Right lobe of liver (tissue), 6 donors: ENCODE measurements around the gene ZNF768. TPM values are rescaled to one million over a fixed set of nuclear protein-coding genes. Genes with fewer than 3 reads are reported as not detected.

Experiments
- ATAC-seq, 4 donors: fragments of 200-7000 bp; cut with Tn5 transposase; one replicate each; pipeline ENCODE4 v1.9.1; 2020; ENCODE audit warnings: mild to moderate bottlenecking in 4 of 4, moderate library complexity in 4 of 4
- DNase-seq, 3 donors: peaks; one replicate each; pipeline ENCODE4 v3.0.0-alpha.2; 2020
- H3K27ac ChIP-seq, 3 donors: fragments of 200-600 bp; one replicate each; pipeline ENCODE4 v1.8.0; 2022
- H3K27me3 ChIP-seq, 2 donors: fragments of 200-600 bp; one replicate each; pipeline ENCODE4 v1.8.0; 2022
- H3K36me3 ChIP-seq, 4 donors: fragments of 200-600 bp; sonication (generic) in 1 of 4; one replicate each; pipeline versions ENCODE4 v1.5.1 to v1.8.0; 2017 to 2022; ENCODE audit warnings: control low read depth in 1 of 4
- H3K4me1 ChIP-seq, 4 donors: fragments of 200-600 bp; sonication (generic) in 1 of 4; one replicate each; pipeline versions ENCODE4 v1.5.1 to v1.8.0; 2017 to 2022; ENCODE audit warnings: control low read depth in 1 of 4
- H3K4me3 ChIP-seq, 3 donors: fragments of 200-600 bp; one replicate each; pipeline ENCODE4 v1.8.0; 2022
- H3K9me3 ChIP-seq, 4 donors: fragments of 200-600 bp; sonication (generic) in 1 of 4; one replicate each; pipeline versions ENCODE4 v1.5.1 to v1.8.0; 2017 to 2022; ENCODE audit warnings: control low read depth in 1 of 4
- POLR2A ChIP-seq: fragments of 450-650 bp; IDR thresholded peaks from one replicate; pipeline ENCODE4 v1.6.1; 2017; ENCODE audit warnings: antibody characterized with exemption, mild to moderate bottlenecking
- WGBS: methylation state at CpG from one replicate; pipeline ENCODE4 v1.1.6; 2018; ENCODE audit warnings: low coverage, low lambda C conversion rate; ENCODE audit not compliant: insufficient coverage; ENCODE audit errors: missing lambda C conversion rate; 5-methylcytosine and 5-hydroxymethylcytosine counted together
- intact Hi-C, 2 donors: fragments of 100-400 bp; cut with DNase I; formaldehyde crosslinking; loops; one replicate each; pipeline versions ENCODE4 v1.11.2 to v1.14.1; 2022
- total RNA-seq, 6 experiments: library from RNA; depleted of rRNA in 2 of 6; stranded (reverse); fragments of >200 nt in 2 of 6; fragmentation: NEBNext Ultra II Directional in 3 of 6; extraction: Animal tissue kit (Norgen Biotek cat#: 25700) in 3 of 6; gene quantifications; one replicate each; pipeline versions ENCODE4 v1.1.0 to v1.2.4, GENCODE V29; 2016 to 2023
- TF ChIP-seq, protein P1 (sequence below), 4 donors: fragments of 200-600 bp in 3 of 4; fragments of 450-650 bp in 1 of 4; IDR thresholded peaks; one replicate each; pipeline versions ENCODE4 v1.5.1 to v1.8.0; 2016 to 2022; ENCODE audit warnings: antibody characterized with exemption in 4 of 4, mild to moderate bottlenecking in 2 of 4
- donor health status: DM: no; HTN: yes; CAD: no.
- donor health status: DM: no; HTN: no; CAD: no.
- donor health status: DM: no; HTN: no; CAD: no.
- donor health status: DM: no; HTN: yes; CAD: no.
- donor health status: DM: no; HTN: yes; CAD: no.

ZNF768 gene
- total RNA-seq, 6 experiments from 2014 or later, result 14.7 to 21.2 (median 18.8) TPM

DNA sequence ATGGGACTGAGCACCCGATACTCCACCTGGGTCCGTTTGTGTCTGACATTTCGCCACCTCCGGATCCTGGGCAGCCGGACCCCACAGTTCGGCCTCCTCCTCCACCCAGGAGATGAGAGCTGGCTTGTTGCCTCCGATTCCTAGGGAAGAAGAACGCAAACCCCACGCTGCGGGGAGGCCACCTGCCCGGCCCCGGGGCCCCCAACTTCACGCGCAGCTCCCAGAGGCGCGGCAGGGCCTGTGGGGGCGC, 31.3 kb upstream of the ZNF768 start:
- DNase-seq (peak in 1 of 3 donors; percentile 63), ATAC-seq (peak in 2 of 4 donors; percentile 1)
- TF ChIP-seq POLR2A, result no peak
- TF ChIP-seq, protein P1, sequence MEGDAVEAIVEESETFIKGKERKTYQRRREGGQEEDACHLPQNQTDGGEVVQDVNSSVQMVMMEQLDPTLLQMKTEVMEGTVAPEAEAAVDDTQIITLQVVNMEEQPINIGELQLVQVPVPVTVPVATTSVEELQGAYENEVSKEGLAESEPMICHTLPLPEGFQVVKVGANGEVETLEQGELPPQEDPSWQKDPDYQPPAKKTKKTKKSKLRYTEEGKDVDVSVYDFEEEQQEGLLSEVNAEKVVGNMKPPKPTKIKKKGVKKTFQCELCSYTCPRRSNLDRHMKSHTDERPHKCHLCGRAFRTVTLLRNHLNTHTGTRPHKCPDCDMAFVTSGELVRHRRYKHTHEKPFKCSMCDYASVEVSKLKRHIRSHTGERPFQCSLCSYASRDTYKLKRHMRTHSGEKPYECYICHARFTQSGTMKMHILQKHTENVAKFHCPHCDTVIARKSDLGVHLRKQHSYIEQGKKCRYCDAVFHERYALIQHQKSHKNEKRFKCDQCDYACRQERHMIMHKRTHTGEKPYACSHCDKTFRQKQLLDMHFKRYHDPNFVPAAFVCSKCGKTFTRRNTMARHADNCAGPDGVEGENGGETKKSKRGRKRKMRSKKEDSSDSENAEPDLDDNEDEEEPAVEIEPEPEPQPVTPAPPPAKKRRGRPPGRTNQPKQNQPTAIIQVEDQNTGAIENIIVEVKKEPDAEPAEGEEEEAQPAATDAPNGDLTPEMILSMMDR (IDR thresholded peaks at IDR 0.05), result no peak
- Histone ChIP-seq H3K27me3 (no peaks in the 10 kb centered on the region), H3K36me3 (peaks cover 0 to 13% (median 4%) of the 10 kb centered on the region in 4 donors), H3K27ac (peak overlapping the region; percentile 90 to 94 (median 93)), H3K4me1 (peaks cover 0 to 15% (median 0%) of the 10 kb centered on the region in 4 donors), H3K4me3 (peak overlapping the region; percentile 71 to 96 (median 78)), H3K9me3 (no peaks in the 10 kb centered on the region)
- 0% methylated on average over 5 of the region's 17 CpGs for WGBS
- intact Hi-C loops, result no loop called here

GRCh38 chr16:30556125-30556473, 29.7 kb upstream of the ZNF768 start:
- H3K4me1 ChIP-seq, result peaks cover 0 to 15% (median 0%) of the 10 kb centered on the region in 4 donors
- DNase-seq (no peak), ATAC-seq (no peak)
- intact Hi-C loops, result no loop called here
- no peak overlapping the region for H3K4me3 ChIP-seq
- peaks cover 0 to 13% (median 4%) of the 10 kb centered on the region in 4 donors for H3K36me3 ChIP-seq
- H3K9me3 ChIP-seq, result no peaks in the 10 kb centered on the region
- WGBS, result 52% methylated on average over 2 of the region's 10 CpGs
- no peaks in the 10 kb centered on the region for H3K27me3 ChIP-seq
- TF ChIP-seq, protein P1 (IDR thresholded peaks at IDR 0.05), result no peak
- TF ChIP-seq POLR2A, result no peak
- H3K27ac ChIP-seq, result no peak overlapping the region

DNA sequence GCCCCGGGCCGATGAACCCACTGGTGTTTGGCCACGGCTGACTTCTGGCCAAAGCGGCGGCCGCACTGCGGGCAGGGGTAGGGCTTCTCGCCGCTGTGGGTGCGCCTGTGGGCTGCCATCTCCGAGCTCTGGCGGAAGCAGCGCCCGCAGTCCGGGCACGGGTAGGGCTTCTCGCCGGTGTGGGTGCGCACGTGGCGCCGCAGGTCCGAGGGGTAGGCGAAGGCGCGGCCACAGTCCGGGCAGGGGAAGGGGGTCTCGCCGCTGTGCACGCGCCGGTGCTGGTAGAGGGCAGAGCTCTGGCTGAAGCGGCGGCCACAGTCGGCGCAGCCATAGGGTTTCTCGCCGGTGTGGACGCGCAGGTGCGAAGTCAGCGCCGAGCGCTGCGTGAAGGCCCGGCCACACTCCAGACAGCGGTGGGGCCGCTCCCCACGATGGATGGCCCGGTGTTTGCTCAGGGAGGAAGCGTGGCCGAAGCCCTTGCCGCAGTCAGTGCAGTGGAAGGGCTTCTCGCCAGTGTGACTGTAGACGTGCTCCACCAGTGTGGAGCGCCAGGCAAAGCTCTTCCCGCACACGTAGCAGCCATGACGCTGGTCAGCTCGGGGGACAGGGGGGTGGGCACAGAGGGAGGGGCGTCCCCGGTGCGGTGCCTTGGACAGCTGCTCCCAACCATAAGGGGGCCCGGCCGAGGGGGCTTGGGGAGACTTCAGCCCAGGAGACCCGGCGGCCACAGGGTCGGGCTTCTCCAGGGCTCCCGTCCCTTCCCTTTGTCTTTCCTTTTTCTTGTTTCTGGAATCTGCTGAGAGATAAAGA, 29.2 kb upstream of the ZNF768 start:
- intact Hi-C loops, result no loop called here
- no peak for TF ChIP-seq POLR2A
- Histone ChIP-seq H3K27me3 (no peaks in the 10 kb centered on the region), H3K9me3 (no peaks in the 10 kb centered on the region), H3K4me1 (peaks cover 0 to 11% (median 0%) of the 10 kb centered on the region in 4 donors), H3K27ac (no peak overlapping the region), H3K4me3 (no peak overlapping the region), H3K36me3 (peaks cover 0 to 13% (median 4%) of the 10 kb centered on the region in 4 donors)
- ATAC-seq (no peak), DNase-seq (no peak)
- WGBS, result 98% methylated on average over 9 of the region's 69 CpGs

DNA sequence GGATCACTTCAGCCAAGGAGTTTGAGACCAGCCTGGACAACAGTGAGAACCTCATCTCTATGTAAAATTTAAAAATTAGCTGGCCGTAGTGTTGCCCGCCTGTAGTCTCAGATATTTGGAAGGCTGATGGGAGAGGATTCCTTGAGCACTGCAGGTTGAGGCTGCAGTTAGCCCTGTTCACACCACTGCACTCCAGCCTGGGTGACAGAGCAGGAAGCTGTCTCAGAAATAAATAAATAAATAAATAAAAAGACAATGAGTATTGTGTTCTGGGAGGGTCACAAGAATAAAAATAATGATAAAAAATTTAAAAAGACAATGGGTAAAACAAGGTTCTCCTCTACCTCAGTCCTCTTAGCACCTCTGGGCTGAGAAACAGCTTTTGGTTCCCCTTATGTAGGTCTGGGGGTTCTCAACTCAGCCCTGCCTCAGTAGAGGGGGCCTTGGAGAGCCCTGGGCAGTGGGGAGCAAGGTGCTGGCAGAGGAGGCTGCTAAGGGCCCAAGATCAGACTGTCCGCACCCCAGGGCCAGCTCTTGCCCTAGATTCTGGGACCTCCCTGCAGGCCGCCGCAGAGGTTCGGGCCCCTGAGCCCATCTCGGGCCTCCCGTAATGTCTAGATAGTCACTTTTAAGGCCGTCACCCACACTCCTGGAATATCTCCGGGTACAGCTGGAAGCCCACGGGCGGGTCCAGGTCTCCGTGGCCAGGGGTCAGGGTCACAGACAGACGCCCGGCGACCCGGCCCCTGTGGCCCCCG, 28.4 kb upstream of the ZNF768 start:
- H3K9me3 ChIP-seq, result no peaks in the 10 kb centered on the region
- H3K27ac ChIP-seq, result no peak overlapping the region
- H3K36me3 ChIP-seq, result peaks cover 0 to 13% (median 4%) of the 10 kb centered on the region in 4 donors
- ATAC-seq, result no peak
- H3K4me3 ChIP-seq, result no peak overlapping the region
- H3K4me1 ChIP-seq, result peaks cover 0 to 11% (median 0%) of the 10 kb centered on the region in 4 donors
- no peaks in the 10 kb centered on the region for H3K27me3 ChIP-seq
- no peak for DNase-seq
- WGBS, result 67% methylated on average over 5 of the region's 18 CpGs
- intact Hi-C loops, result no loop called here
- TF ChIP-seq POLR2A, result no peak

GRCh38 chr16:30553393-30553899, 27.1 kb upstream of the ZNF768 start:
- Histone ChIP-seq H3K4me3 (no peak overlapping the region), H3K27me3 (no peaks in the 10 kb centered on the region), H3K9me3 (no peaks in the 10 kb centered on the region), H3K36me3 (peaks cover 0 to 13% (median 4%) of the 10 kb centered on the region in 4 donors), H3K27ac (no peak overlapping the region), H3K4me1 (peaks cover 0 to 7% (median 0%) of the 10 kb centered on the region in 4 donors)
- ATAC-seq (no peak), DNase-seq (no peak)
- TF ChIP-seq, protein P1 (IDR thresholded peaks at IDR 0.05), result no peak
- TF ChIP-seq POLR2A, result no peak
- intact Hi-C loops, result no loop called here
- 86% methylated on average over 2 of the region's 2 CpGs for WGBS
